Measurements from ENCODE around the gene IMP3.

The IMP3 gene

DNA sequence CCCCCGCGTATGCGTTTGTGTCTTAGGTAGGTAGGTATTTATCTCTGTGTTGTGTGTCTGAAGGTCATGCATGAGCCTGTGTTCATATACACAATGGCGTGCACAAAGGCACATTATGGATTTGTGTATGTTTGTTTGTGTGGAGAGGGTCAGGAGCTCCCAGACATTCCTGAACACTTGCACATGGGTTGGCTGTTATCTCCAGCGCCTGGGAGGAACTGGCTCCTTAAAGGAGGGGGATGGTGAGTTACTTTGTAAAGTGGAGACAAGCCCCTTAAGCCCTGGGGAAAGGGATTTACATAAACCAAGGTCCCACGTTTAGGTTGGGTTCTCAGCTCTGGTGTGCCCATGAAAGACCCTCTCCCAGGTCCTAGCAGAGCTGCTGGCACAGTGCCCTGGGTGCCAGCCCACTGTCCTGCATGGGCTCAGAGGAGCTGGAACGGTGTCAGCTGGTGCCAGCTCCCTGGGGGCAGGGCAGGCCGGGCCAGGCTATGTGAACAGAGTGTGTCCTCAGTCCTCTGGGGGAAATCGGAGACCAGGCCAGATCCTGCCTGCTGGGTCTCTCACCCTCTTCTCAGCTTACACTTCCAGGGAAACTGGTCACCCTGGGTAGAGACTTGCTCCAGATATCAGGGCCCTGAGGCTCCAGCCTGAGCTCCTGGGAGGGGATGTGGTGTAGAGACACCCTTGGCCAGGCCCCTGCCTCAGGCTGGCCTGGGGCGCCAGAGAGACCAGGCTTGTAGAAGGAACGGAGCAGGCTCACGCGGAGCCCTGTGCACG, 32.8 kb upstream of the IMP3 start:
- DNase-seq: no peak

DNA sequence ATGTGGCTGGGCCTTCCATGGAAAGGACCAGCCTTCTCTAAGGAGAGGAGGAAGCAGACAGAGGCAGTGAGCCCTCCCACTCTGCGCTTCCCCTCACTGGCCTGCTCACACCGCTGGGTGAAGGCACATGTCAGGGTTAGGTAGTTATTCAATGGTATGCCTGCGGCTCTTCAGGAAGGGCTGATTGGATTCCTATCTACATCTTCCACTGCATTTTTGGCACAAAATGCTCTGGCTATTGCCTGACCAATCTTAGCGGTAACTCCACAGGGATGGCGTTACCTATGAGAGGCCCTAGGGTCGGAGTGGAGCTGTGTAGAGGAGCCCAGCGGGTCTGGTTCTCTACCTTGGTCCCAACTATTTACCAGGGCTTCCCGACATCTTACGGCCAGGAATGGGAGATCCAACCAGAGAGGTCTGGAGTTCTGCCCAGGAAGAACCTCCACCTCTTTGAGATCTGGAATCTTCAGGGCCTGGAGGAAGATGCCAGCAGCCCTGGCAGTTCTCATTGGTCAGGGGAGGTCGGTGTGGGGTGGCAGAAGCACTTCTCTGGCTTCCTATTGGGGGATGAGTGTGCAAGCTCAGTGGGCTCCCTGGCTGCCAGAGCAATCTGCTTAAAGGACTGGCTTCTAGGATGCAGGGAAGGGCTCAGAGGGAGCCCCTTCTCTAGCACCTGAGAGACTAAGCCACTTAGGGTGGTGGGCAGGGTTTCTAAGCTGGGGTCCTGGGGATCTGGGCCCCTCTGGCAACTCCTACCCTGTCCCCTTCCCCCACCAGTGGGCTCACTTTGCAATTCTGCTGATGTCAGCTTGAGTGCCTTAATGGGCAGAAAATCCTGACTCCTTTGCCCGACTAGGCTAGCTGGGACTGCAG, 31.9 kb upstream of the IMP3 start:
- no peak for DNase-seq

DNA sequence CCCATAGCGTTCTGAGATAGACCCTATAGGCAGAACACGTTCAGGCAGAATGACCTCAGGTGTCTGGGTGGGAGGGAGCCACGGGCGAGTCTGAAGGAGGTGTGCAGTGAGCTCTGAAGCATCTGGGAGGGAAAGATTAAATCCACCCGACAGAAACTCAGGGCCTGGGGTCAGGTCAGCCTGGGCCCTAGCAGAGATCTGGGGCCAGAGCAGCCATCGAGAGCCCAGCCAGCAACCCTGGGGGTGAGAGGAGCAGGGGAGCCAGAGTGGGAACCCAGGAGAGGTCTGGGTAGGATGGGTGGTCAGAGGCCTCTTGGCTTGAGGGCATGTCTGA, 29.8 kb upstream of the IMP3 start:
- no peak for DNase-seq

DNA sequence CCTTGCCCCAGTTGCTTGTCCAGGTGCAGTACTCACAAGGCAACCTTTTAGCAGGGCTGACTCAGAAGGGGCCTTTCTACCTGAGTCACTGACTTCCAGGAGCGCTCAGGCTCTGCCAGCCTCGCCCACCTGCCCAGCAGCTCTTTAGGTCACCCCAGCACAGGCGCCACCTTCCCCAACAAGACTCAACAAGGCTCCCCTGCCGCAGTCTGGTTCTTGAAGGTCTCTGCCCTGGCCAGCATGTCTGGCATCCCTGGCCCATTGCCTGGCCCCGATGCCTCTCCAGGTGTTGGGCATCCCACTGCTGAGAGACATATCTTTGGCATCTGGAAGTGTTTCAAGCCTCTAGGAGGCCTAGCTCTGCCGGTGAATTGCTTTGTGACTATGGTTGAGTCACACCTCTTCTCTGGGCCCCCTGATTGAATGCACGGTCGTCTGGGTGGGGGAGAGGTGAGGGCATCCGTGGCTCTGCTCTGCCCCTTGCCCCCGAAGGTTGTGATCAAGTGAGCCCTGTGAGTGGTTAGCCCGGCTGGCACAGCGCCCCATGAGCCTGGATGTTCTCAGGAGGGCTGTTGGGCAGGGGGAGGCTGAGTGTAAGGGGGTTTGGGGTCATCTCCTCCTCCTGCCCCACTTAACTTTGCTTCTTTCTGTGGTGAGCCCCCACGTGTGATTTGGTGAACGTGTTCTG, 29.3 kb upstream of the IMP3 start:
- no peak for DNase-seq

DNA sequence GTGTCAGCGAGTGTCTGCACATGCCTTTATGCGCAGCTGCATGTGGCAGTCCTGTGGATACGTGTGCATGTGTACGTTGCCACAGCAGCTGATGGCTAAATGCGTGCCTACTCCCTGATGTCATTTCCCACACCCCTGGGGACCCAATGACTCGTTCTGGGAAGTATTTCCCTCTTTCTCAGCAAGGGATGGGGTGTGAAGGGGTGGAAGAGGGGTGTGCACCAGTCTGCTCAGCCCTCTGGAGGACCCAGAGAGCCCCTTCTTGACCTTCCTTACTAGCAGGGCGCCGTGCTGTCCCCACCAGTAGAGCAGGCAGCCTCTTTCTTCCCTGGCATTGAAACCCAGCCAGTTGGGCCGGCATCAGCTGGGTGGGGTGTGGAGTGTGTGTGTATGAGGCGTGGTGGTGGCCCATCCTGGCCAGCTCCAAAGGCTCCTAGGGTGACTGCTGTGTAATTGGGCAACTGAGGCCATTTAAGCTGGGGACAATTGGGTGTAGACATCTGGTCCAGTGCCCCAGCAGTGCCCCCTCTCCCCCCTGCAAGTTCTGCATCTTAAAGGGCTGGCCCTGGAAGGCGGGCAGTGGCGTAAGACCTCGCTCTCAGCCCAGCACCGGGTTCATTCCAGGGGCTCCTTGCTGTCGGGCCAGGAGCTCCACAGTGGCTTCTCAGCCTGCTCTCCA, 26.9 kb upstream of the IMP3 start:
- no peak for DNase-seq

DNA sequence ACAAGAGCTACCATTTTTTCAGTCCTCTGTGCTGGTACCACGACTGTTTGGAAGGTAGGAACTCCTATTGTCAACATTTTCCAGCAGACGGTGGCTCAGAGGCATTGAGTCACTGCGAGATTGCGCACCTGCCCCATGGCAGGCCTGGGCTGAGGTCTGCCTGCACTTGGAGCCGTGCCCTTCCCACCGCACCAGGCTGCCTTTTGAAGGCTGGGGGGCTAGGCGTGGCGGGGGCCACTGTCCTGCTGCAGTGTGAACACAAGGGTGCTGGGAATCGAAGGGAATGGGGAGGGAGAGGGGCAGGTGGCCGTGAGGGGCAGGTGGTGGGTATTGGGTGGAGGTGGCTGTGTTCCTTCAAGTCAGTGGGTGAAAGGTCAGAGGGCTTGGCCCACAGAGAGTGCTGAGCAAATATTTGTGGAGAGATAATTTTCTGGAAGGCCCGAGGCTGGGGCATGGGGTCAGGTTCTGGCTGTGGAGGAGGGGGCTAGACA, 24.0 kb upstream of the IMP3 start:
- DNase-seq: no peak

DNA sequence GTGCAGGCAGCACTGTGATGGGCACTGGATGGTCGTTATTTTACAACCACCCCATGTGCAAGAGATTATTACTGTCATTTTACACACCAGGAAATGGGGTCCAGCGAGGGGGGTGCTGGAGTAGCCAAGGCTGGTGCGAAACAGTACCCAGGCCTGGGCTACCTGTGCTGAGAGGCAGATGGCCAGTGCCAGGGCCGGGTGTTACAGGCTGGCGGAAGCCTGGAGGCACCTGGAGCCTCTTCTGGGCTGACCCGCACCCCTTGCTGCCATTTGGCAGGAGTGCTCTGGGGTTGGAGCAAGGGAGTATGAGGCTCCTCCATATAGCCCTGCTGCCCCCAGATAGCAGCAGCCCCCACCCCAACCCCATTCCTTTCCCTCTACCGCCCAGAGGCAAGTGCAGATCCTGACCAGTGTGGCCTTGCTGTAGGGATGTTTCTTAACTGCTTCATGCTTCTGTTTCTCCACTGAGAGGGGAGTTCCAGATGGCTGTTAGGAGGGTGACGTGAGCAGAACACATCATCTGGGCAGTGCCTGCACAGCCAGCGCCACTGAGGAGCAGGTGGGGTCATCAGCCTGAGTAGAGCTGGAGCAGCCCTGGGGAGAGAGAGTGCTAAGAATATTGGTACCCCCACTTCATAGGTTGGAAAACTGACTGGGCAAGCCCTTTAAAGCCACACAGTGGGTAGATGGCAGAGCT, 22.9 kb upstream of the IMP3 start:
- DNase-seq: no peak

DNA sequence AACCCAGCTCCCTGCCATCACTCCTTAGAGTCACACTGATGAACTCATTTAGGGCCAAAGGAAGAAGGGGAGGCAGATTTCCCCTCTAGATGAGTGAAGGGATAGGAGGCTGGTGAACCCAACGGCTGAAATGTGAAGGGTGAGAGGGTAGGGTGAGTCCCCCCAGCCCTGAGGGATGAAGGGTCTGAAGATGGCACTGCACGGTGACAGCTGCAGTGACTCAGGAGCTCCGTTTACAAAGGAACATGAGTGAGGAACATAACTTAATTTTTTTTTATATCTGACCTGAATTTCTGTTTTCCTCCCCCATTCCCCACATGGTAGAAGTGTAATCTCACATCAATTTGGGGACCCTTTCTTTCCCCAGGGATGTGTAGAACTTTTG, 21.7 kb upstream of the IMP3 start:
- no peak for DNase-seq

DNA sequence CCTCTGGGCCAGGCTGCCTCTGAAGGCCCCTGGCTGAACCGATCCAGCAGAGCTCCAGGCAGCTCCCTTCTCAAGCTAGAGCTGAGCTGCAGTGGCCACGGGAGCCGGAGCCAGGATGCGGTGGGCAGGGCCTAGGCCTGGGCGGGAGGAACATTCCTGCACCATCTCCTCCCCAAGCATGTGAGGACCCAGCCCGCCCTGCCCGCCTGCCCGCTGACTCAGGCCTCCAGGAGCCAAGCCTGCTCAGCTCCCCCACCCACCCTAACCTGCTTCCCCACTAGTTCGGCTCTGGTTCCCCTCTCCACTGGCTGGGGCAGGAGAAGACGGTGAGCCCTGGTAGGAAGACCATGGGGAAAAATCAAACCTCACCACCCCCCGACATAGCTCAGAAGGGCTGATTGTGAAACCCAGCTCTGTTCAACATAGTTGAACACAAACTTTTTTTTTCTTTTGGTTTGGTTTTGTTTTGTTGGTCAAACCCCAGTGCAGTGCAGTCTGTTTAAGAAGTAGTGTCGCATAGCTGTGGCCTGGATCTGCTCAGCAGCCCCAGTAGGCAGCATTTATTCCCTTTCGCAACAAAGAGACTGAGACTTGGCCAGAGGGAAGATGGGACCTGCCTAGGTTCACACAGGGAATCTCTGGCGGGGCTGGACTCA, 21.2 kb upstream of the IMP3 start:
- DNase-seq: no peak

DNA sequence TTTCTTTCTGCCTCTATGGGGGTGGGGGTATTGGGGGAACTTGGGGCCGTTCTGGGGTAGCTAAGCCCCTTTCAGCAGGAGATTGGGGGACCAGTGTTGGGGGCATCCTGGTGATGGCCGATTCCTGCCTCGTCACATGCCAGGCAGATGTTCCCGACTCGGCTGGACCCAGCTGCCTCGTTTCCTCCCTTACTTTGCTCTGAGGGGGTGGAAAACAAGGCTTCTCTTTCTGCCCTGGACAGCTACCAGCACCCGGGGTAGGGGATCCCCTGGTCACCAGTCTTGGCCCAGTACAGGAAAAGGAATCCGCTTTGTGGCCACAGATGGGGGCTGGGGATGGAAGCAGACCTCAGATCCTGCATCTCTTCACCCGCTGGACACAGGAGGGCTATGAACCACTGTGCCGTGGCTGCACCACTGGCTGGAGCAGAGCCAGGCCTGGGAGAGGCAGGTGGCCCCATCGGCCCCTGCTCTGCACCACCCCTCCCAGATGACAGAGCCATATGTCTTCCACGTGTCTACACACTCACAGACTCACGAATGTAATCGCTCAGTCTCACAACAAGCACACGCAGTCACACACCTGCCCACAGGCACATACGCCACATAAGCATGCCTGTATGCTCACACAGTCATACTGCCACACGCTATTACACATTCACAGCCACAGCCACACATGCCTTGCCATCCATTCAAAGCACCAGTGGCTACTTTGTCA, 20.1 kb upstream of the IMP3 start:
- DNase-seq: no peak

DNA sequence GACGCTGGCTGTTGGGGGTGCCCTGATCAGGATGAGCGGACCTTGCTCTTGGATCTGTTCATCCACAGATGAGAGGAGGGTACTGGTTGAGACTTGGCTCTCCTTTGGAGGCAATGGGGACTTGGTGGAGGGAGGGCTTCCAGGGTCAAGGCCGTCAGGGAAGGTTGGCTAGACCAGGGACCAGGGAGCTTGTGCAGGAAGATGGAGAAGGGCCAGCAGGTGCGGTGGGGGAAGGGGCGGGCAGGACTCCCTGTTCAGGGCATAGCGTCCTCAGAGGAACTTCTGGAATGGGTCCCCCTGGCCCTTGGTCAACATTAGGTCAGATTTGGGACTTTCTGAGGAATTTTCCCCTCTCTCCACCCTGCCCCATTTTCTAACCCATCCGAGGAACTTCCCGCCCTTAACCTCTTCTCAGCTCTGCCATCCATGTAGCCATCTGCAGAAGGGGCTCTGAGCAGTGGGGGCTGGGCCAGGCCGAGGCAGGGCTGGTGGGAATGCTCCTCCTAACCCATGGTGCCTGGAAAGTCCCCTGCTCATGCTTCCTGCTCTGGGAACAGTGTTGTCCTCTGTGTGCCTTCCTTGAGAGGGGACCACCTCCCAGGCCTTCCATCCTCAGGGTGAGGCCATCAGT, 19.2 kb upstream of the IMP3 start:
- no peak for DNase-seq

DNA sequence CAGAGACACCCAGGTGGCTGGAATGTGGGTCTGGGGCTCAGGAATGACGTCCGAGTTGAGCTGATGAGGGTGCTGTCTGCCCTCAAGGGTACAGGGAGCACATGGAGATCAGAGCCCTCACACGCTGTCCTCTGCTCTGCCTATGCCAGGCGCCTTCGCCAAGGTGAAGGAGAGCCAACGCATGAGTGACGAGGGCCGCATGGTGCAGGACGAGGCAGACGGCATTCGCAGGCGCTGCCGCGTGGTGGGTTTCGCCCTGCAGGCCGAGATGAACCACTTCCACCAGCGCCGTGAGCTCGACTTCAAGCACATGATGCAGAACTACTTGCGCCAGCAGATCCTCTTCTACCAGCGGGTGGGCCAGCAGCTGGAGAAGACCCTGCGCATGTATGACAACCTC, 16.8 kb upstream of the IMP3 start:
- no peak for DNase-seq

DNA sequence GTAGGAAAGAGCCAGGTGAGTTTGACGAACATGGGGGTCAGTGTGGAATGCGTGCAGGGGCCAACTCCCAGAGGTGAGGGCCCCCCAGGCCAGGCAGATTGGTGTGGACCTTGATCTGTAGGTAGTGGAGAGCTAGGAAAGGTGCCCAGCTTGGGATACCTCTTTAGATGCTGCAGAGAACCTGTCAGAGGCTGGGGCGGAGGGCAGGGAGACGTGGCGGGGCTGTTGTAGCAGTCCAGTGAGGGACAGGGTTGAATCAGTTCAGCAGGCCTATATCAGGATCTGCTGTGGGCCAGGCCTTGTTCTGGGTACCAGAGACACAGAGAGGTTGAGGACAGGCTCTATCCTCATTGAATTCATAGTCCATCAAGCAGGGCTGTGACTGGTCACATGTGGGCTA, 16.3 kb upstream of the IMP3 start:
- no peak for DNase-seq

DNA sequence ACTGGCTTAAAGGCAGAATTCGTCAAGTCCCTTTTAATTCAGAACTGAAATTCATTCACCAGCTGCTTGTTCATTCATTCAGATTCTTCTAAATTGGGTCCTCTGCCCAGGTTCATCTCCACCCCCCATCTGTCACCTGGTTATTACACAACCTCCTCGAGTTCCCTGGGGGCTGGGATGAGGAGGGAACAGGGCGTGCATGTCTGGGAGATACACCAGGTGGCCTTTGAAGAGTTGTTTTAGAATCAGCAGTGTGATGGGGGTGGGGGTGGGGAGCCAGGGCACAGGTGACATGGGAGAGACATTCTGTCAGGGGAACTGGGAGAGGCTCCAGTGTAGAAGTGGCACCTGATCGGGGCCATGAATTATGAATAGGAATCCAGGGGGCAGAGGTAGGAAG, 15.9 kb upstream of the IMP3 start:
- no peak for DNase-seq

DNA sequence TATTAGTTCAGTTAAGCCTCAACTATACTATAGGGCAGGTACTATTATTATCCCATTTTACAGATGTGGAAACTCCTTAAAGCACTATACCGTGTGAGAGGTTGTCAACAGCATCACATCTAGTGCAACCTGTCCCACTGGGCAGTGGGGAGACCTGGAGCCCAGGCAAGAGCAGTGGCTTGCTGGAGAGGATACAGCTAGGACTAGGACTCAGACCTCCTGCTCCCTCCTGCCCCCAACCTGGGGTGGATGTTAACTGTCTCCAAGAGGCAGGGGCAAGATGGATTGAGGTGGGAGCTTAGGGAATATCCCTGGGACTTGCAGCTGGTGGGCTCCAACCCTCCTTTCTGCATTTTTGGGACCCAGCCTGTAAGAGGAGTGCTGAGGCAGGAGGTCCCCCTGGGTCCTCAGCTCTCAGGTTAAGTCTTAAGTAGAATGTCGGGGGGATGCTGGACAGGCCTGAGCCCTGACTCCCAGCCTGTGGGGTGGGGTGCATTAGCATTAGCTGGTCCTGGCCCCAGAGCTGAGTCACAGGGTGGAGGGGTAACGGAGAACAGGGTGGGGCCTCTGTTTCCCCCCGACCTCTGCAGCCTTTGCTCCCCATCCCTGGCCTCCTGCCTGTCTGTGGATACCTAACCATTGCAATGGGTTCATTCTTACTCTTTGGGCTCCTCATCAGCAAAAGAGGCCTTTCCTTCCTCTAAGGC, 14.3 kb upstream of the IMP3 start:
- no peak for DNase-seq

DNA sequence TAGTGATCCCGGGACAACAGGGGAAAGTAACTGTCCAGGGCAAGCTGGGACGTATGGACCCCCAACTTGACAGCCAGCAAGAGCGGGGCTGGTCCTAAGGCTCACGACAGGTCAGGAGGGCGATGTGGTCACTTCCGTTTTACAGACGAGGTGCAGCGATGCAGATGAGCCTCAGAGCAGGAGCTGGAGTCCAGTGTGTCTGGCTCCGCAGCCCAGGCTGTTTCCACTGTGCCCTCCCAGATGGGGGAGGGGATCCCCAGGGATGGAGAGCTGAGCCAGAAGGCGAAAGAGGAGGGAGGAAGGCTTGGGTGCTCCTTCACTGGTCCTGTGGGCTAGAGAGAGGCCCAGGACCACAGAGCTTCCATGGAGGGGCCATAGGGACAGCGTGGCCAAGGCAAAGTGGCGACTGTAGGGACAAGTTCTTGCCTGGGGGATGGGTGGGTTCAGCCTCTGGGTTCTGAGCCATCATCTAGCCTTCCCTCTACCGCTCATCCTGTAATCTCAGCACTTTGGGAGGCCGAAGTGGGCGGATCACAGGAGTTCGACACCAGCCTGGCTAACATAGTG, 13.4 kb upstream of the IMP3 start:
- no peak for DNase-seq

DNA sequence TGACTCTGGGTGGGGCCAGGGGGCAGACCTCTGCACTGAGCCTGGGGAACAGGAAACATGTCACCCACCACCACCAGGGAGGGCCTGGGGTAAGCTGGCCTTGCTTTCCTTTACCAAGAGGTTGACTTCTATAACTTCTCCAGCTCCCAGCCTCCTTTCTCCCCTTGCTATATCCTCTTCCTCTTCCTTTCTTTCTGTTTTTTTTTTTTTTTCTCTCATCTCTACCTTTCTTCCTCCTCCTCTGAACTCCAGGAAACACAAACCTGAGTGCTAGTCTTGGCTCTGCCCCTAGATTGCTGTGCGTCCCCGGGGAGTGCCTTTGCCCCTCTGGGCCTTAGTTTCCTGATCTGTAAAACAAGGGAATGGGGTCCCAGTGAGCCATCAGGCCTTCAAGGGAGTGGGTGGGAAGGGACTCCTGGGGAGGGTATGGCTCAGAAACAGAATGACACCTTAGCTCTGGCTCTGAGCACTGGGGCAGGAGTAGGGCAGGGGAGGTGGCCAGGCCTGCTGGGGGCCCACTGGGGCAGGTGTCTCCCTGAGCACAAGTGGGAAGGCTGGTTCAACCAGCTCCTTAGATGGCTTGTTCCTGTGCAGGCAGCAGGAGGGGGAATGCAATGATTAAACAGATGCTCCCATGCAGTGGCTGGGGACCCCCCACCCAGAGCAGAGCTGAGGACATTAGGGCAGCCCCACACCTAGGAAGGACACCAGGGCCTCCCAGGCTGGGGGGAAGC, 12.0 kb upstream of the IMP3 start:
- DNase-seq: no peak

DNA sequence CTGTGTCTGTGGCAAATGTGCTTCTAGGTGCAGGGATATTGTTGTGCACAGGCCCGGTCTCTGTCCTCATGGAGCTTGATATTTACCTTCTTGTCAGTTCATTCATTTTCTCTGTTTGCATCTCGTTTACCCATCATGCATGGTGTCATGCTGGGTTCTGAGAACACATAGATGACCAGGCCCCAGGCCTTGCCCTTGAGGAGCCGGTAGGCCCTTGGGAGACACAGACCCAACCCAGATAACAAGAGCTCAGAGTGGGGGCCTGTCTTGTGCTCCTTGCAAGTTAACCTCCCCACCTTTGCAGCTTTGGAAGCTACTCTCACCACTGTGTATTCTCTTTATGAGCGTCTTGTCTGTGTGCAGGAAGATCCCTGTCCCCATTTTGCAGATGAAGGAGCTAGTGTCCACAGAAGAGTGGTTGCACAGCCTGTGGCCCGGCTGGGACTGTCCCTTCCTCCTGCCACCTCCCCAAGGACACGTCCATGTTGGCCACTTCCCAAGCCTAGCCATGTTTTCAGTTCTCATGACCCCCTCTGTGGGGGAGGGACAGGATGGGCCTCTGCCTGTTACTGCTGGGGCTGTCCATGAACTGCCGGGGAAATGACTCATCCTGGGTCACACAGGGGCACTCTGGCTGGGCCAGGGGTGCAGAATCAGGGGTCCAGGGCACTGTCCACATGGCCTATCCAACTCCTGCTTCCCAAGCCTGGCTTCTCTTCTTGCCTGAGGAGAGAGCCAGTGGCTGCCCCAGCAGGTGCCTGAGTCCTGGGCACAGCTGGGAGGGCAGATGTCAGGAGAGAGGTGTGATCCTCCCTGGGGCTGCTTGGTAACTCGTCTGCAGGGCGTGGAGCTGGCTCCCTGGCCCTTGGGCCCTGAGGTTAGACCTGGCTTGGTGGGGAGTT, 11.1 kb upstream of the IMP3 start:
- no peak for DNase-seq
